HEK293T (cell line): ENCODE results near the gene NOP10.

Source experiments
- BHLHE40 ChIP-seq: fragments of 450-650 bp; IDR thresholded peaks from 2 replicates; pipeline ENCODE4 v1.6.1; 2016; ENCODE audit warnings: mild to moderate bottlenecking, moderate library complexity, borderline replicate concordance
- ELF4 ChIP-seq: fragments of 450-650 bp; IDR thresholded peaks from 2 replicates; pipeline ENCODE4 v1.6.1; 2017; ENCODE audit warnings: antibody characterized with exemption
- FOXA1 ChIP-seq: fragments of 450-650 bp; IDR thresholded peaks from 2 replicates; pipeline ENCODE4 v1.6.1; 2016; ENCODE audit warnings: mild to moderate bottlenecking
- FOXK2 ChIP-seq: fragments of 450-650 bp; IDR thresholded peaks from 2 replicates; pipeline ENCODE4 v1.6.1; 2016; ENCODE audit warnings: mild to moderate bottlenecking
- HDGF ChIP-seq: fragments of 450-650 bp; IDR thresholded peaks from 2 replicates; pipeline ENCODE4 v1.6.1; 2017; ENCODE audit warnings: antibody characterized with exemption, borderline replicate concordance
- LEF1 ChIP-seq: fragments of 450-650 bp; IDR thresholded peaks from 2 replicates; pipeline ENCODE4 v1.6.1; 2017; ENCODE audit warnings: mild to moderate bottlenecking, borderline replicate concordance
- SP1 ChIP-seq: fragments of 450-650 bp; IDR thresholded peaks from 2 replicates; pipeline ENCODE4 v1.6.1; 2017
- SUZ12 ChIP-seq: fragments of 450-650 bp; IDR thresholded peaks from 2 replicates; pipeline ENCODE4 v1.6.1; 2016; ENCODE audit warnings: mild to moderate bottlenecking
- TARDBP ChIP-seq: fragments of 450-650 bp; IDR thresholded peaks from 2 replicates; pipeline ENCODE4 v1.6.1; 2016

- TF ChIP-seq ELF4 (no peak), LEF1 (no peak), BHLHE40 (no peak), FOXA1 (no peak), SUZ12 (no peak), SP1 (no peak), HDGF (no peak), FOXK2 (no peak), TARDBP (no peak)
These were observed 16.0 kb upstream of the NOP10 start for GRCh38 chr15:34358948-34359347.
